ENCODE results near the gene TMPRSS9.

GRCh38 chr19:2330255-2330631 lies 29.8 kb upstream of the TMPRSS9 start:
- TF ChIP-seq ZNF514 (tag by site-specific recombination; IDR thresholded peaks at IDR 0.05), result no peak
- no peak for TF ChIP-seq ZNF610 (tag by site-specific recombination; IDR thresholded peaks at IDR 0.05; ENCODE audit: borderline replicate concordance)
- TF ChIP-seq ZNF362 (tag by site-specific recombination; IDR thresholded peaks at IDR 0.05), result no peak
- TF ChIP-seq ZBTB44 (tag by site-specific recombination; IDR thresholded peaks at IDR 0.05), result no peak
- no peak for TF ChIP-seq CTCF (tag by site-specific recombination; IDR thresholded peaks at IDR 0.05)
- no peak for TF ChIP-seq ZEB2 (tag by site-specific recombination; IDR thresholded peaks at IDR 0.05)
- no peak for TF ChIP-seq ZBTB49 (tag by site-specific recombination; IDR thresholded peaks at IDR 0.05; ENCODE audit: low read depth)

Data from HEK293 (cell line).